Inferior parietal cortex (tissue), 1 donor: ENCODE data around the gene TNIK.

ENCODE experiments used
- DNase-seq: peaks from one replicate; pipeline ENCODE4 v3.0.0-alpha.2; 2016; ENCODE audit errors: extremely low spot score

TNIK gene

GRCh38 chr3:171362575-171362974 lies 97.6 kb downstream of the TNIK start:
- DNase-seq = no peak

GRCh38 chr3:171358881-171359198 lies 101.4 kb downstream of the TNIK start:
- no peak for DNase-seq

GRCh38 chr3:171358181-171358880 lies 101.9 kb downstream of the TNIK start:
- no peak for DNase-seq

GRCh38 chr3:171357721-171358120 lies 102.5 kb downstream of the TNIK start:
- no peak for DNase-seq

GRCh38 chr3:171356251-171356650 lies 104.0 kb downstream of the TNIK start:
- DNase-seq = no peak

GRCh38 chr3:171354706-171355582 lies 105.3 kb downstream of the TNIK start:
- DNase-seq = no peak

GRCh38 chr3:171354049-171354705 lies 106.0 kb downstream of the TNIK start:
- no peak for DNase-seq

- DNase-seq = no peak
Measured at GRCh38 chr3:171353423-171353822, 106.8 kb downstream of the TNIK start.

GRCh38 chr3:171352387-171352935 lies 107.7 kb downstream of the TNIK start:
- no peak for DNase-seq

- no peak for DNase-seq
Measured at GRCh38 chr3:171351676-171352075, 108.5 kb downstream of the TNIK start.

GRCh38 chr3:171350364-171350763 lies 109.8 kb downstream of the TNIK start:
- DNase-seq = no peak

- no peak for DNase-seq
Measured at GRCh38 chr3:171349392-171349791, 110.8 kb downstream of the TNIK start.

GRCh38 chr3:171348121-171348520 lies 112.1 kb downstream of the TNIK start:
- no peak for DNase-seq

GRCh38 chr3:171347301-171348039 lies 112.7 kb downstream of the TNIK start:
- peak; percentile 52 for DNase-seq

GRCh38 chr3:171346582-171347300 lies 113.5 kb downstream of the TNIK start:
- no peak for DNase-seq

GRCh38 chr3:171346019-171346418 lies 114.2 kb downstream of the TNIK start:
- DNase-seq = no peak

GRCh38 chr3:171345107-171345843 lies 114.9 kb downstream of the TNIK start:
- DNase-seq = no peak

GRCh38 chr3:171343693-171344092 lies 116.5 kb downstream of the TNIK start:
- DNase-seq = no peak

GRCh38 chr3:171342783-171343420 lies 117.3 kb downstream of the TNIK start:
- DNase-seq = no peak

GRCh38 chr3:171342200-171342599 lies 118.0 kb downstream of the TNIK start:
- DNase-seq = no peak
